ENCODE measurements around the gene CCL4L2. TPM values are rescaled to one million over a fixed set of nuclear protein-coding genes. Genes with fewer than 3 reads are reported as not detected.
"Not testable (repeated sequence)": the region's sequence is repeated elsewhere in the genome, so short reads cannot be mapped to it uniquely, and the experiment has no call there.

CCL4L2 gene
- total RNA-seq, 2 donors from 2014 or later: 0.32 TPM; not detected in 1

GRCh38 chr17:36198831-36199465, 11.9 kb upstream of the CCL4L2 start:
- intact Hi-C loops (cut with DNase I): no loop called here
- no peak overlapping the region for H3K27ac ChIP-seq

DNA sequence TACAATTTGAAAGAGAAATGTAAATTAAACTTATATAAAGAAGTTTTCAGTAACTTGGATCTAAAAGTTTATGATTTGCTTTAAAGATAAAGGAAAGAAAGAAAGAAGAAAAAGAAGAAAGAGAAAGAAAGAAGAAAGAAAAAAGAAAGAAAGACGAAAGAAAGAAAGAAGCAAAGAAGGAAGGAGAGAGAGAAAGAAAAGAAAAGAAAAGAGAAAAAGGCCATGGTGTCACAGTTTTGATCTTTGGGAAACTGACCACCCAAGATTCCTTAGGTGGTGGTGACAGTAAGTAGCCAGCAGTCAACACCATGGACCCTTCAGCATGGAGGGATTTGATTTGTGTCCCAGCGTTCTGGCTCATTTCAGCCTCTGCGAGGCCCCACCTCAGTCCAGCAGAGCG, 9.8 kb upstream of the CCL4L2 start:
- H3K27ac ChIP-seq; H3K4me1 ChIP-seq (replicated peaks); intact Hi-C loops (cut with DNase I); H3K4me3 ChIP-seq; H3K27me3 ChIP-seq (replicated peaks; ENCODE audit: insufficient read depth); DNase-seq (ENCODE audit: low spot score); H3K36me3 ChIP-seq; H3K9me3 ChIP-seq: not testable (repeated sequence)
- 82% methylated on average over 4 of the region's 4 CpGs for WGBS

More at GRCh38 chr17:36198831-36199465, 11.9 kb upstream of the CCL4L2 start:
- TF ChIP-seq POLR2A (IDR thresholded peaks at IDR 0.05): no peak
- no peak for TF ChIP-seq POLR2AphosphoS5 (IDR thresholded peaks at IDR 0.05)
- TF ChIP-seq CTCF (IDR thresholded peaks at IDR 0.05): no peak
- Histone ChIP-seq H3K27me3 (replicated peaks; ENCODE audit: insufficient read depth) (no peaks in the 10 kb centered on the region), H3K4me1 (replicated peaks) (no peaks in the 10 kb centered on the region), H3K36me3 (no peaks in the 10 kb centered on the region), H3K9me3 (no peaks in the 10 kb centered on the region), H3K4me3 (no peak overlapping the region)
- WGBS: 80% methylated on average over 7 of the region's 7 CpGs
- no peak for DNase-seq (ENCODE audit: low spot score)

DNA sequence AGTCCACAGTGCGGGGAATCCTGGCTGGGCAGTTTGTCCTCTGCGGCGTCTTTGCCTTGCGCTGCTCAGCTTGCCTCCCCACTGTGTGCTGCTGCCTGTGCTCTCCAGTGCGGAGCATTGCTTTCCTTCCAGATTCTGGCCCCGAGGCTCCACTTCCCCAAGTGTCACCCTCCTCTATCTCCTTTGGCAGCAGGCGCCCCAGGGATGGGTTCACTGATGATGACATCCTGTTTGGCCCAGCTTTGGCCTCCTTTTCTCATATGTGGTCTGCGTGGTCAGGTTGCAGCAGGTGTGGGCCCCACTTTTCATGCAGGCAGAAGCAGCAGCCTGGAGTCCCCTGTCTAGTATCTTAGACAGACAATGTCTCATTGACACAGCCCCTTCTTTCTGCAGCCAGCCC, 9.4 kb upstream of the CCL4L2 start:
- intact Hi-C loops (cut with DNase I); H3K27ac ChIP-seq; H3K9me3 ChIP-seq; H3K4me3 ChIP-seq; H3K27me3 ChIP-seq (replicated peaks; ENCODE audit: insufficient read depth); DNase-seq (ENCODE audit: low spot score); H3K36me3 ChIP-seq; H3K4me1 ChIP-seq (replicated peaks): not testable (repeated sequence)
- 91% methylated on average over 8 of the region's 8 CpGs for WGBS

DNA sequence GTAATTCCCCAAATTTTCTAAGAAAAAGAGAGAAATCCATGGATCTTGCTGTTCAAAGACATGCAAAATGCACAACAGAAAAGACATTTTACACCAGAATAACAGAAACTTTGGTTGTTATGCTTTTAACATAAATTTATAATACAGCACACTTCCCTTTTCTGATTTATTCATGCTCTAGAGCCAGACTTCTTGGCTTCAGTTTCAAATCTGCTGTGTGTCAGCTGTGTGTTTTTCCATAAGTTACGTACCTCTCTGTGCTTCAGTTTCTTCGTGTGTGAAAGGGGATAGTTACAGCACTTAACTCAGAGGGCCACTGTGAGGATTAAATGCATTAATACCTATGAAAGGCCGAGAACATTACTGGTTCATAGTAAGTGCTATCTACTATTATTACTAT, 7.5 kb upstream of the CCL4L2 start:
- WGBS: 92% methylated on average over 3 of the region's 3 CpGs
- intact Hi-C loops (cut with DNase I): no loop called here

GRCh38 chr17:36204724-36205500, 6.0 kb upstream of the CCL4L2 start:
- H3K9me3 ChIP-seq: no peaks in the 10 kb centered on the region
- H3K27ac ChIP-seq: no peak overlapping the region
- no peaks in the 10 kb centered on the region for H3K36me3 ChIP-seq
- no peak overlapping the region for H3K4me3 ChIP-seq
- 59% methylated on average over 7 of the region's 7 CpGs for whole genome bisulfite sequencing
- intact Hi-C loops (cut with DNase I): no loop called here
- DNase-seq (ENCODE audit: low spot score): no peak
- TF ChIP-seq POLR2AphosphoS5 (IDR thresholded peaks at IDR 0.05) (no peak), POLR2A (IDR thresholded peaks at IDR 0.05) (no peak), CTCF (IDR thresholded peaks at IDR 0.05) (no peak)
- H3K27me3 ChIP-seq (replicated peaks; ENCODE audit: insufficient read depth): no peaks in the 10 kb centered on the region
- H3K4me1 ChIP-seq (replicated peaks): no peaks in the 10 kb centered on the region

More for the DNA sequence above, 7.5 kb upstream of the CCL4L2 start:
- no peak overlapping the region for H3K27ac ChIP-seq
- no peaks in the 10 kb centered on the region for H3K27me3 ChIP-seq (replicated peaks; ENCODE audit: insufficient read depth)
- no peak for DNase-seq (ENCODE audit: low spot score)
- H3K36me3 ChIP-seq: no peaks in the 10 kb centered on the region
- TF ChIP-seq CTCF (IDR thresholded peaks at IDR 0.05) (no peak), POLR2AphosphoS5 (IDR thresholded peaks at IDR 0.05) (no peak), POLR2A (IDR thresholded peaks at IDR 0.05) (no peak)
- no peaks in the 10 kb centered on the region for H3K4me1 ChIP-seq (replicated peaks)
- H3K4me3 ChIP-seq: no peak overlapping the region
- H3K9me3 ChIP-seq: no peaks in the 10 kb centered on the region
